ENCODE measurements around the gene LEKR1. TPM values are rescaled to one million over a fixed set of nuclear protein-coding genes. Genes with fewer than 3 reads are reported as not detected.

LEKR1 gene
- total RNA-seq, 2 donors from 2014 or later, result 1.0 to 1.1 TPM

GRCh38 chr3:157040456-157040855 lies 214.3 kb downstream of the LEKR1 start:
- ATAC-seq (no peak), DNase-seq (ENCODE audit: low spot score in 2 of 2) (no peak)
- Mint-ChIP-seq H3K9me3 (no peaks in the 10 kb centered on the region), H3K36me3 (no peaks in the 10 kb centered on the region), H3K27ac (no peak overlapping the region)

DNA sequence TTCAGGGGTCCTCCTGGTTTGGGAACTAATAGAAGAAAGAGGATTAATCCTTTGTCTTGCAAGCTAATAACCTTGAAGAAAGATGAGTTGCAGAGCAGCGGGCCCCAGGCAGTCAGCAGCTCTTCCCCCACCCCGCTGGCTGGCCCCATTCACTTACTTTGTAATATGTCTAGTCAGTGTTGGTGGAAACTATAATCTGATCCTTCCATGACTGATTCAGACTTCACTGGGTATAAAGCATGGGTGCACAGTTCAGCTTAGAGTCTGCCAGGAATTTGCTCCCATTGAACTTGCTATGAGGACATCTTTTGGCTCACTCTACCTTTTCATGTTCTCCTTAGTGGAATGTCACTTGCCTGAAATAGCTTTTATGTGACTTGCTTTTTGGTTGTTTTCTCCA lies 216.1 kb downstream of the LEKR1 start:
- H3K9me3 Mint-ChIP-seq, result no peaks in the 10 kb centered on the region
- DNase-seq (ENCODE audit: low spot score in 2 of 2) (no peak), ATAC-seq (no peak)
- no peaks in the 10 kb centered on the region for H3K36me3 Mint-ChIP-seq
- H3K27ac Mint-ChIP-seq, result no peak overlapping the region

GRCh38 chr3:157043771-157044170 lies 217.6 kb downstream of the LEKR1 start:
- ATAC-seq, result no peak
- Mint-ChIP-seq H3K36me3 (no peaks in the 10 kb centered on the region), H3K9me3 (no peaks in the 10 kb centered on the region), H3K27ac (no peak overlapping the region)
- no peak for DNase-seq (ENCODE audit: low spot score in 2 of 2)

- H3K9me3 Mint-ChIP-seq, result no peaks in the 10 kb centered on the region
- no peak overlapping the region for H3K27ac Mint-ChIP-seq
- no peaks in the 10 kb centered on the region for H3K36me3 Mint-ChIP-seq
- DNase-seq (ENCODE audit: low spot score in 2 of 2) (no peak), ATAC-seq (no peak)
Observed at GRCh38 chr3:157045238-157045850, 219.2 kb downstream of the LEKR1 start.

DNA sequence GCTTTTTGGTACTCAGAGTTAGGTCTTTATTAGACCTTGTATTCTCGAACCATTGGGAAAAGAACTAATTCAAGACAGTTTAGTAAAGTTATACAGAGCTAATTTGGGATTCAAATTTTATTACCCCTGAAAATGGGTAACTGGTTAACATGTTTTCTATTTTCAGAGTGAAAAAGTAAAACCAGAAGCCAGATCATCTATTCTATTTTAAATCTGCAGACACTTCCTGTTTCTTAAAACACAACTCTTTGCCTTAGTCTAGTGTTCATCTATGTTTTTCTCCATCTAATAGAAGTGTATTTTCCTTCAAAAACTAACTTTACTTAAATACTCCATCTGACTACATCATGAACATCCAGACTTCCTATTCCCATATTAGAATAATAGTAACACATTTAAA lies 220.4 kb downstream of the LEKR1 start:
- Mint-ChIP-seq H3K27ac (no peak overlapping the region), H3K36me3 (no peaks in the 10 kb centered on the region), H3K9me3 (no peaks in the 10 kb centered on the region)
- DNase-seq (ENCODE audit: low spot score in 2 of 2) (no peak), ATAC-seq (no peak)

GRCh38 chr3:157051055-157051454 lies 224.9 kb downstream of the LEKR1 start:
- Mint-ChIP-seq H3K36me3 (no peaks in the 10 kb centered on the region), H3K27ac (no peak overlapping the region), H3K9me3 (no peaks in the 10 kb centered on the region)
- ATAC-seq (no peak), DNase-seq (ENCODE audit: low spot score in 2 of 2) (no peak)

GRCh38 chr3:157051591-157051990 lies 225.4 kb downstream of the LEKR1 start:
- no peaks in the 10 kb centered on the region for H3K9me3 Mint-ChIP-seq
- DNase-seq (ENCODE audit: low spot score in 2 of 2) (no peak), ATAC-seq (no peak)

DNA sequence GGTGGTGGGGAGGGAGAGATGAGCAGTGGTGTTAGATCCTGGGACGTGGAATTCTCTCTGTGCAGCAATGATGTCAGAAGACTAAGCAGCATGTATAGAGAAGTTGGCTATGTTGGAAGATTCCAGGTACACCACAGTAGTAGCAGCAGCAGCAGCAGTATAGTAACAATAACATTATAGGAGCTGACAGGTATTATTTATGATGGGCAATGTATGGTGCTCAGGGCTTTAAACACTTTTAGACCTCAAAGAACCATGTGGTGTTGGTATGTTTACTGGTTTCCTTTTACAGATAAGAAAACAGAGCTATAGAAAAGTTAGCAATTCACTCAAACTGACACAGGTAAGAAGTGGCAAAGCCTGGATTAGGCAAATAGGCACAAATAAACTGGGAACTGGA lies 229.9 kb downstream of the LEKR1 start:
- DNase-seq (ENCODE audit: low spot score in 2 of 2) (no peak), ATAC-seq (no peak)
- Mint-ChIP-seq H3K9me3 (no peaks in the 10 kb centered on the region), H3K36me3 (no peaks in the 10 kb centered on the region), H3K27ac (no peak overlapping the region)

More at GRCh38 chr3:157051591-157051990, 225.4 kb downstream of the LEKR1 start:
- no peak overlapping the region for H3K27ac Mint-ChIP-seq
- H3K36me3 Mint-ChIP-seq, result no peaks in the 10 kb centered on the region

DNA sequence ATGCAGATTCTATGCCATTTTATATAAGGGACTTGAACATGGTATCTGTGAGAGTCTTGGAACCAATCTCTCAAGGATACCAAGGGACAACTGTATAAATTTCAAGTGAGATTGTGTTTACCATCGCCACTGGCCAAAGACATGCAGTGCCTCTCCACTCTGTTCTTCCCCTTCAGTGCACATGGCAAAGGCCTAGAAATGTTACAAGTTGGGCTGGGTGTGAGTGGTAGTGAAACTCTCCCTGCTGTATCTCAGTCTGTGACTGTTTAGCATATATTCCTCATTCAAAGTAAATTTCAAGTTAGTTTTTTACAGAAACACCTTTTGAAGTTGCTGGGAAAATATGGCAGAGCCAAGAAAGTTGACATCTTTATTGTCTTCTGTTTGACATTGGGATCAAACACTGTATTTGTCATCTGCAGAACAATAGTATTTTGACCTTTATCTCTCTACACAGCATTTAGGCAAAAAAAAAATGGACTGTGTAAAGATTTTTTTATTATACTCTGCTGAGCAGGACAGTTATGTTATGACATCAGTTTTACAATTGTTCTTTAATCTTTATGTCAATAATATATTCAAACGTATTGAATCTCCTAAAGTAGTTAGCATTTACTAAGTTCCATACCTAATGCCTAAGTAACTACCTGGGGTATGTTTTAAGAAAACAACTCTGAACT lies 232.4 kb downstream of the LEKR1 start:
- DNase-seq (ENCODE audit: low spot score in 2 of 2) (no peak), ATAC-seq (no peak)
- no peak overlapping the region for H3K27ac Mint-ChIP-seq
- no peaks in the 10 kb centered on the region for H3K9me3 Mint-ChIP-seq
- no peaks in the 10 kb centered on the region for H3K36me3 Mint-ChIP-seq

DNA sequence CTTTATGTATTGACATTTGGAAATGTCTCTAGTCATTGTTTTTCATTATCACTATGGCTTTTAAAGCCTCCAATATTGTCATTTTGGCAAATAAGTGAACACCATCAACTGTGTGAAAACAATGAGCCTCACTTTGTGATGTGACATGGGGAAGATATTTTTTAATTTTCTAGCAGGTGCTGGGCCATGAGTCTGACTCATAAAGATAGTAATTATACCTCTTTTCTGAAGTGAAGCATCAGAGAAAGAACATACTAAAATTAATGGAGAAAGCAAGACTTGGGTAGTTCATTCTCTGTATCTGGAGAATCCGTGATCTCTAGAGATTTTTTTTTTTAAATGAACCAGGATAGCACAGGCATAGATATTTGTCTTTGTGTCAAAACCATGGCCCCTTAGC lies 233.0 kb downstream of the LEKR1 start:
- no peak overlapping the region for H3K27ac Mint-ChIP-seq

DNA sequence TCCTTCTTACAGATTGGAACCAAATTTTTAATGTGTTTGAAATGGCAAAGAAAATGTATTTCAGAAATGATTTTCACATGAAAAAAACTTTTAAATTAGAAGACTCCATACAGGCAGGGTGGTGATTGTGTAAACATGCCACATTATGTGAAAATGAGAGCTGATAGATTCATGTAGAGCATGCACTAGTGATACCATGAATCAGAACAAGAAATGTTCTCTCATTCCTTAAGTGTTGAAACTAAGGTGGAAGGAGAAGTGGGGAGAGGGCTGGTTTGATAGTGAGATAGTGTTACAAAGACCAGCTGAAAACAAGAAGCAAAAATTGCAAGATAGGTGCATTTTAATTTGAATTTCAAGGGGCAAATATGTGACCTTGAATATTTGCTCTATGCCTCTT lies 233.5 kb downstream of the LEKR1 start:
- Mint-ChIP-seq H3K36me3 (no peaks in the 10 kb centered on the region), H3K27ac (no peak overlapping the region), H3K9me3 (no peaks in the 10 kb centered on the region)
- peak; percentile 67 to 96 for ATAC-seq
- DNase-seq (ENCODE audit: low spot score in 2 of 2), result no peak

More for the DNA sequence above, 233.0 kb downstream of the LEKR1 start:
- Mint-ChIP-seq H3K9me3 (no peaks in the 10 kb centered on the region), H3K36me3 (no peaks in the 10 kb centered on the region)
- ATAC-seq (peak in 1 of 2 donors; percentile 59), DNase-seq (ENCODE audit: low spot score in 2 of 2) (no peak)

GRCh38 chr3:157061265-157061664 lies 235.1 kb downstream of the LEKR1 start:
- no peaks in the 10 kb centered on the region for H3K36me3 Mint-ChIP-seq
- no peak for DNase-seq (ENCODE audit: low spot score in 2 of 2)
- H3K27ac Mint-ChIP-seq, result no peak overlapping the region
- ATAC-seq, result no peak
- no peaks in the 10 kb centered on the region for H3K9me3 Mint-ChIP-seq

DNA sequence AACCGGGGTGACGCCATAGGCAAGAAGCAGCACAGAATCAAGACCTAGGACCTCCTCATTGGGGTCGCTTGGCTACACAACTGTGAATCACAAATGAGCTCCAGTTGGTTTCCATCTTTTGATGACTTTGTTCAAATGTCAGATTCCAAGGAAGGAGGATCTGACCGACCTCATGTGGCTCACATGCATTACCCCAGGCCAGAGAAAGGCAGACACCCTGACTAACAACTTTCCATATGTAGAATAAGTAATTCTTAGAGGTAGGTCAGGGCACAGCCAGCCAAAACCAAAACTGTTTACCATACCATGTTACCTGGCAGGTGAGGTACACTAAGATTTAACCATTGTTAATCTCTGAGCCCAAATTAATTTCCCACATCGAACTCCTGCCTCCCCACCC lies 237.3 kb downstream of the LEKR1 start:
- no peaks in the 10 kb centered on the region for H3K9me3 Mint-ChIP-seq
- DNase-seq (ENCODE audit: low spot score in 2 of 2), result no peak
- H3K27ac Mint-ChIP-seq, result no peak overlapping the region
- no peaks in the 10 kb centered on the region for H3K36me3 Mint-ChIP-seq
- no peak for ATAC-seq

- H3K9me3 Mint-ChIP-seq, result no peaks in the 10 kb centered on the region
- H3K36me3 Mint-ChIP-seq, result no peaks in the 10 kb centered on the region
- no peak overlapping the region for H3K27ac Mint-ChIP-seq
- DNase-seq (ENCODE audit: low spot score in 2 of 2) (no peak), ATAC-seq (no peak)
Observed at GRCh38 chr3:157063926-157064325, 237.8 kb downstream of the LEKR1 start.

DNA sequence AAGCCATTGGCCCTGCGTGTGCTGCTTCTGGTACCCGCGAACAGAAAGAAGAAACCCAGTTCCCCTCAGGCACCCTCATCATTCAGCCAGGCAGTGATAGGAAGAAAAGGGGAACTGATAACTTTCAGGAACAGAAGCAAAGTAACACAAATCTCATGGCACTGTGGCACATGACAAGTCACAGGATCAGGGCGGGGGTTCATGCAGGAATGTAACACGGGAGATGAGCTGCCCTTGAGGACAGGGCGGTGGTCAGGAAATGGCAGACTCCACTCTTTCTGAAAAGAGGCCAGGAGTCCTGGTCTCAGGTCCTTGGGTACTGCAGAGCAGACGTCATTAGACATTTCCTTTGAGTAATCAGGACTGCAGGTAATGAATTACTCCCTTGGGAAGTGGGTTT lies 238.2 kb downstream of the LEKR1 start:
- Mint-ChIP-seq H3K27ac (no peak overlapping the region), H3K9me3 (no peaks in the 10 kb centered on the region), H3K36me3 (no peaks in the 10 kb centered on the region)
- DNase-seq (ENCODE audit: low spot score in 2 of 2) (no peak), ATAC-seq (no peak)

DNA sequence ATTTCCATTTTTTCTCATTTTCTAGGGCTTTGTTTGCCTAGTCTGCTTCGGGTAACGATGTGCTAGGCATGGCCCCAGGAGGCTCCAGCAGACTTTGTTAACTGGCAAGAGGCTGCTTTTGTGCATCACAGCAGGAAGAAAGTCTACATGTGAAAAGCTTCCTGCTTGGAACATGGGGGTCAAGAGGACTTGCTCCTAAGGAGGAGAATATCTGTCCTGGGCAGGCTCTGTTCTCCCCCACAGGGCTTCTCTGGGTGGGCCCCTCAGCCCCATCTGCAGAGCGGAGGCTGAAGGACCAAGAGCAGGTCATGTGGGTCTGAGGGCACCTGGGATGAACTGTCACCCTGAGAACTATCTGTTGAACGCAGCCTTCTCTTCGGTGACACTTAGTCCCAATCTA lies 239.0 kb downstream of the LEKR1 start:
- no peak for DNase-seq (ENCODE audit: low spot score in 2 of 2)
- ATAC-seq, result no peak
- Mint-ChIP-seq H3K36me3 (no peaks in the 10 kb centered on the region), H3K27ac (no peak overlapping the region), H3K9me3 (no peaks in the 10 kb centered on the region)

DNA sequence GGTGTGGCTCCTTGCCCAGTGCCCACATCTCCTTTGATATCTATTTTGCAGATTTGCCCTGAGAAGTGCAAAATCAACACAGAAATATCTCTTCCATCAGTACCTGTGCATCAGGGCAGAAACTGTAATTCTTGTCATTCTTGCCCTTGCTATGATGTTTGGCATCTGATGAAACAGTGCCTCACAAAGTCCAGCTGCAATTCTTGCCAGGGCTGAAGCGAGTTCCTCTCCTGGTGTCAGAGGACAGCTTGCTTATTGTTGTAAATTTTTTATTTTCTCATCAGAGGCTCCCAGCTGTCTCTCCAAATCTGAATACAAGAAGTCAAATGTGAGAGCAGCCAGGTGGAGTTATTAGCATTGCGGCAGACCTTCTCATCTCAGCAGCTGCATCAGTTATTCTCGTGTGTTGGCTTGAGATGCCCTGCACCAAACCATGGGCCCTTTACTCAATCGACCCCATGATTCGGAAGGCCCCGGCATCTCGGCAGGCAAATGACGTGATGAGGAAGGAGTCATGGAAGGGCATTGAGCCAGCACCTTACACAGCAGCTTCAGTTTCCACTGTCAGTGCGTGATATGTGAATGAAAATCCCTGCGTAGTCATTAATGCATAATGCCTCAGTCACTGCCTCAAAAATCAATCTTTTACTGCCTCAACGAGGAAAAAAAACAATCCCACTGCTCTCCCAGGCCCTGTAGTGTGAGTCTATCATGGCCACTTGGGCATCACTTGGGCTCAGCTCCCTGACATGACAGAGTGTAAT lies 240.4 kb downstream of the LEKR1 start:
- no peaks in the 10 kb centered on the region for H3K9me3 Mint-ChIP-seq
- no peaks in the 10 kb centered on the region for H3K36me3 Mint-ChIP-seq
- ATAC-seq, result no peak
- H3K27ac Mint-ChIP-seq, result peak overlapping the region in 1 of 2 donors; percentile 59
- no peak for DNase-seq (ENCODE audit: low spot score in 2 of 2)

DNA sequence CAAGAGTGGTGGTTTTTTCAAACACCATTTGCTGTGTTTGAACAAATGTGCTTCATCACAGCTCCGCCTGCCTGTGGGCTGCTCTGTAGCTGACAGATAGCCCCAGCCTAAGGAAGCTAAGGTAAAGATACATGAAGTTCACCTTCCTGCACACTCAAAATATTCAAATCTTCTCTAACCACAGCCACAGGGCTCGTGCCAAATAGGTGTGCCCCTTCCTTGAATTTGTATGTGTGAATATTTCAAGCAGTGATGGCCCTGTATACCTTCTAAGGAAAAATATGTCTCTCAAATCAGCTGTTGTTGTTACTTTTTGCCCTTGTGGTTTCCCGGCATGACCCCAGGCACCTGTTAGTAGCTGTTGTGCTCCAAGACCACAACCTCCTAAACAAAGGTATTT lies 241.0 kb downstream of the LEKR1 start:
- H3K9me3 Mint-ChIP-seq, result no peaks in the 10 kb centered on the region
- ATAC-seq (peak in 1 of 2 donors; percentile 65), DNase-seq (ENCODE audit: low spot score in 2 of 2) (no peak)
- peak overlapping the region in 1 of 2 donors; percentile 59 for H3K27ac Mint-ChIP-seq
- H3K36me3 Mint-ChIP-seq, result no peaks in the 10 kb centered on the region

All from activated naive CD4-positive, alpha-beta T cell treated with anti-CD3 and anti-CD28 coated beads, Interleukin-2, amount 50 U/mL, for 72 hours (primary cell).